GM19023 (cell line): ENCODE data around the gene CACNA1B.

Source experiments
- ATAC-seq: cut with Tn5 transposase; IDR thresholded peaks from one replicate; pipeline ENCODE4 v1.9.1; 2021; ENCODE audit warnings: mild to moderate bottlenecking, moderate library complexity; ENCODE audit not compliant: unreplicated experiment

Gene CACNA1B

DNA sequence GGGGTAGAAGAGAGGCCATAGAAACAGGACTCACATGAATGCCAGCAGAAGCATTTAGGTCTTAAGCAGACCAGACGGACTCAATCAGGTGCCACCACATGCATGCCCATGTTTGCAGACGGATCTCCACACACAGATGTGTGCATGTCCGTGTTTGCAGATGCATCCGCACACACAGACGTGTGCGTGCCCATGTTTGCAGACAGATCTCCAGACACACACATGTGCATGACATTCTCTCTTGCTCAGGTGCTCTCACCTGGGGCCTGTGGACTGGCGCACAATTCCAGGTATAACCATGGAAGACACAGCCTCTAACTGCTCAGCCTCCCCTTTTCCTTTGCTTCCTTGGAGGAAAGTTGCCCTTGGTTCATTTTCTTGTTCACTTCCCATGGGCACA lies 148.3 kb downstream of the CACNA1B start:
- ATAC-seq = no peak

- ATAC-seq = no peak
Observed at GRCh38 chr9:138028596-138028995, 151.0 kb downstream of the CACNA1B start.

GRCh38 chr9:138031186-138031585 lies 153.6 kb downstream of the CACNA1B start:
- ATAC-seq = no peak

GRCh38 chr9:138033950-138034349 lies 156.4 kb downstream of the CACNA1B start:
- no peak for ATAC-seq

- no peak for ATAC-seq
Observed at GRCh38 chr9:138037140-138037539, 159.6 kb downstream of the CACNA1B start.

DNA sequence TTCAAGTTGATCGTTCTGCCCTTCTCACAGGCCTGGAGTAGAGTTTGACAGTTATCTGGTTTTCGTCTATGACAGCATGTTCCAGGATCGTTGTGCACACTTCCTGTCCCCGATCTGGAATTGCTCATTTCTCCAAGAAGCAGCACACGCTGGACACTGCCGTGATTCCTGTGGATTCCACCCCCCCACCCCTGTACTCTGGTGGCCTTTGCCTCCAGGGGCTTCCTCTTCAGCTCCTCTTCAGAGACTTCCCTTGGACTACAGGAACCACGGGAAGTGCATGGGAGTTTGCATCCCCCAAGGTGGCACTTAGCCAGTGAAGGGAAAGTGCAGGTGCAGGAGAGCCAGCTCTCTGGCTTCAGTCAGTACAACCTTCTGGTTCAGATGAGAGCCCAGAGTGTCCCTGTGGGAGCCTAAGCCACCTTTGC lies 160.7 kb downstream of the CACNA1B start:
- ATAC-seq = no peak

- ATAC-seq = no peak
Observed at GRCh38 chr9:138040446-138041430, 163.2 kb downstream of the CACNA1B start.

DNA sequence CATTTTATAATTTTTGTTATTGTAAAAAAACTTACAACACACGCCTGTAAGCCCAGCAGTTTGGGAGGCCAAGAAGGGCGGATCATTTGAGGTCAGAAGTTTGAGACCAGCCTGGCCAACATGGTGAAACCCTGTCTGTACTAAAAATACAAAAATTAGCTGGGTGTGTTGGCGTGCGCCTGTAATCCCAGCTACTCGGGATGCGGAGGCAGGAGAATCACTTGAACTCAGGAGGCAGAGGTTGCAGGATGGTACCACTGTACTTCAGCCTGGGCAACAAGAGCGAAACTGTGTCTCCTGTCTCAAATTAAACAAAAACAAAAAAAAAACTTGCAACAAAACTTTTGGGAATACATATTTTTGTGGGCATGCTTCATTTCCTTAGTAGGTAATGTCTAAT lies 164.6 kb downstream of the CACNA1B start:
- ATAC-seq = no peak

- ATAC-seq = no peak
Observed at GRCh38 chr9:138042640-138043039, 165.1 kb downstream of the CACNA1B start.

GRCh38 chr9:138043061-138043410 lies 165.5 kb downstream of the CACNA1B start:
- ATAC-seq = no peak

- ATAC-seq = no peak
Observed at GRCh38 chr9:138043411-138044345, 166.1 kb downstream of the CACNA1B start.

DNA sequence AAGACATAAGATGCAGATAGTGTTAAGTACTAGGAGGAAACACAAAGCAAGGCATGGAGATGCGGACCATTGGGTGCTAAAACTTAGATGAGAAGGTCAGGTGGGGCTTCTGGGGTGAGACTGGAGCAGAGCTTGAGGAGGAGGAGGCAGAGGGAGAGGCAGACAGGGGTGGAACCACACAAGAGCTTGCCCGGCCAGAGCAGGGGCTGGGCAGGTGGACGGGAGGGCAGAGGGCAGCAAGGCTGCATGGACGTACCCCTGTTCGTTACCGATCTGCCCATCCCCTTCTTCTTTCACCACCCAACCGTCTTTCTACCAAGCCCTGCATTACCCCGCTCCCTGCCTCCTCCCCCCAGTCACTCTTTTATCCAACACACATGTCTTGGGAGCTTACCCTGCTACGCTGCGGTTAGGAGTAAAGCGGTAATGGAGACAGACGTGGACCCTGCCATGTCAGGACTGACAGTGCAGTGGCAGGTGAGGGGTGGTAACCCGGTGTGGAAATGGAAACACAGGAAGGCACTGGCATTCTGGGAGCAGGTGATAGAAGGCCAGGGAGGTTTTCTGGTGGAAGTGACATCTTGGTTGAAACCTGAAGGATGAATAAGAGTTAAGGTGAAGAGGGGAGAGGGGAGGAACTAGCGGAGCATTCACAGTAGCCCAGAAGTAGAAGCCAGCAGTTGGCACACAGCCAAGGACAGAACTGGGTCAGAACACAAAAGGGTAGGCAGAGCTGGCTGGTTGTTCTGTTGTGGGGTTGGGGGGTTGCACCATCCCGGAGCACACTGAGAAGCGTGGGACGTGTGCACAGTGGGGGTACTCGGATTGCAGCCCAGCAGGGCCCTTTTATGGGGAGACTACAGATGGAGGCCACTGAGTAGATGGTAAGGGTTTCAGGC lies 167.2 kb downstream of the CACNA1B start:
- ATAC-seq = no peak

- ATAC-seq = no peak
Observed at GRCh38 chr9:138045541-138046490, 168.2 kb downstream of the CACNA1B start.

GRCh38 chr9:138046641-138047301 lies 169.2 kb downstream of the CACNA1B start:
- ATAC-seq = no peak

DNA sequence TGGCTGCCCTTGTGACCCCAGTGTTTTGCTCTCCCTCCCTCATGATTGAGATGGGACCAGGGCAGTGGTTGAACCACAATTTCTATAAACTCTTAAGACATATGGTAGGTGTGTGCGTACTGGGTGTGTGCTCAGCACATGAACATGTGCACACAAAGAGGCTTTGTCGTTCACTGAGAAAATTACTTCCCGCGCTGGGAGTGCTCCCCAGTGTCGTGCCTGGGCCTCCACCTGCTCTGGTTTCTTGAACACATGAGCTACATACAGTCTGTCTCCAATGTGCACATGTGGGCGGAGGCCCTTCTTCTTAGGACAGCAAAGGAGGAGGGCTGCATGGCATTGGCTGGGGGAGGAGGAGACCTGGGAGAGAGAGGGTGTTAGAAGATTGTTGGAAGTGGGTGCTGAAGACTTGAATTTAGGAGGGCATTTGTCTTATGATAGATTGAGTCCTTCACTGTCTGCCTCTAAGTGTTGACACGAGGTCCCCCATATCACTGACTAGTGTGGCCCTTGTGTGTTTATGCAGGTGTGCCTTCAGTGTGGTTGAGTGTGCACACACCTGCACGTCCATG lies 170.0 kb downstream of the CACNA1B start:
- no peak for ATAC-seq

DNA sequence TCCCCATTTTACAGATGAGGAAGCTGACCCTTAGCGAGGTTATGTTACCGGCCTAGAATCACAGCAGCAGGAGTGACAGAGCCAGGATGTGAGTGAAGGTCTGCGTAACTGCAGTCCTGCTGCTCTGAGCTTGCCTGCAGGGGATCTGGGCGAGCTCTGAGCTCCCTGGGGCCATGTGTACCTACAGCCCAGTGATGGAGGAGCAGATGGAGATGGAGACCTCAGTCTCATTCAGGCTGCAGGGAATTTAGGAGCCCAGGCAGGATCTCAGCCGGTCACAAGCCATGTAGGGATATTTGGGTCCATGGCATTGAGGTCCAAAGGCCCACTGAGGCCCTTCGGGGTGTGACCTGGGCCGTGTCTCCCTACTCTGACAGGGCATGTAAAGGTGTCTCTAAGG lies 170.6 kb downstream of the CACNA1B start:
- no peak for ATAC-seq

- ATAC-seq = no peak
Observed at GRCh38 chr9:138049085-138049778, 171.7 kb downstream of the CACNA1B start.
